Astrocyte (in vitro differentiated cells and primary cell): ENCODE results near the gene CTNNA2. TPM values are rescaled to one million over a fixed set of nuclear protein-coding genes. Genes with fewer than 3 reads are reported as not detected.

Experiments
- DNase-seq: peaks from one replicate; pipeline ENCODE4 v3.0.0-alpha.2; 2010; ENCODE audit warnings: low read depth
- FAIRE-seq: peaks from 2 replicates; lab custom pipeline; 2011; peaks lifted over from hg19 to GRCh38; lab: Jason Lieb, UNC
- H2AFZ ChIP-seq: 2 replicates; pipeline ENCODE4 v1.6.0; 2012; ENCODE audit warnings: low read depth, low read length, inconsistent platforms
- H3K27ac ChIP-seq: 2 replicates; pipeline ENCODE4 v1.5.1; 2011; ENCODE audit warnings: low read depth, low read length, inconsistent platforms
- H3K27me3 ChIP-seq: 2 replicates; pipeline ENCODE4 v1.6.0; 2011; ENCODE audit warnings: low read length, inconsistent platforms; ENCODE audit not compliant: insufficient read depth
- H3K36me3 ChIP-seq: 2 replicates; pipeline ENCODE4 v1.5.1; 2011; ENCODE audit warnings: low read length, inconsistent platforms; ENCODE audit not compliant: insufficient read depth
- H3K4me1 ChIP-seq: 2 replicates; pipeline ENCODE4 v1.5.1; 2011; ENCODE audit warnings: low read length, inconsistent platforms; ENCODE audit not compliant: insufficient read depth
- H3K4me2 ChIP-seq: 2 replicates; pipeline ENCODE4 v1.6.0; 2012; ENCODE audit warnings: low read length, inconsistent platforms
- H3K4me3 ChIP-seq: 2 replicates; pipeline ENCODE4 v1.5.1; 2011; ENCODE audit warnings: low read depth, mild to moderate bottlenecking, low read length, inconsistent platforms; ENCODE audit not compliant: insufficient read depth
- H3K79me2 ChIP-seq: 2 replicates; pipeline ENCODE4 v1.6.0; 2012; ENCODE audit warnings: mild to moderate bottlenecking, low read length, inconsistent platforms; ENCODE audit not compliant: insufficient read depth
- H3K9ac ChIP-seq: 2 replicates; pipeline ENCODE4 v1.6.0; 2012; ENCODE audit warnings: mild to moderate bottlenecking, low read length, inconsistent platforms
- H3K9me3 ChIP-seq: 2 replicates; pipeline ENCODE4 v1.5.1; 2012; ENCODE audit warnings: low read depth, mild to moderate bottlenecking, low read length, inconsistent platforms; ENCODE audit not compliant: insufficient read depth
- H4K20me1 ChIP-seq: 2 replicates; pipeline ENCODE4 v1.6.0; 2012; ENCODE audit warnings: low read length, inconsistent platforms; ENCODE audit not compliant: insufficient read depth
- H3K27ac Mint-ChIP-seq: one replicate; pipeline ENCODE4 v1.8.0; 2021; ENCODE audit warnings: mild to moderate bottlenecking, mixed read lengths; ENCODE audit not compliant: unreplicated experiment
- H3K27me3 Mint-ChIP-seq: one replicate; pipeline ENCODE4 v1.8.0; 2021; ENCODE audit warnings: low read depth, mixed read lengths; ENCODE audit not compliant: unreplicated experiment
- H3K36me3 Mint-ChIP-seq: one replicate; pipeline ENCODE4 v1.8.0; 2021; ENCODE audit warnings: low read depth, mixed read lengths; ENCODE audit not compliant: unreplicated experiment
- H3K4me1 Mint-ChIP-seq: one replicate; pipeline ENCODE4 v1.8.0; 2021; ENCODE audit warnings: low read depth, mixed read lengths; ENCODE audit not compliant: unreplicated experiment
- H3K4me3 Mint-ChIP-seq: one replicate; pipeline ENCODE4 v1.8.0; 2021; ENCODE audit warnings: mild to moderate bottlenecking, moderate library complexity, mixed read lengths; ENCODE audit not compliant: unreplicated experiment
- H3K9me3 Mint-ChIP-seq: one replicate; pipeline ENCODE4 v1.8.0; 2021; ENCODE audit warnings: mild to moderate bottlenecking, mixed read lengths; ENCODE audit not compliant: unreplicated experiment
- EZH2 ChIP-seq: IDR thresholded peaks from 2 replicates; pipeline ENCODE4 v1.6.1; 2012; ENCODE audit warnings: mild to moderate bottlenecking, low read length, inconsistent platforms; ENCODE audit not compliant: insufficient read depth
- total RNA-seq: library from RNA; stranded (reverse); gene quantifications from 2 replicates; pipeline ENCODE4 v1.2.1, GENCODE V29; 2021
- TF ChIP-seq, protein P1 (sequence below): IDR thresholded peaks from 2 replicates; pipeline ENCODE4 v1.5.1; 2011; ENCODE audit warnings: low read depth, mild to moderate bottlenecking, inconsistent platforms, low read length, moderate library complexity; ENCODE audit not compliant: insufficient read depth

CTNNA2 gene
- total RNA-seq, 1 donor from 2014 or later = 3.9 TPM

GRCh38 chr2:80393991-80394390 lies 881.1 kb downstream of the CTNNA2 start:
- Histone ChIP-seq H4K20me1 (no peaks in the 10 kb centered on the region), H2AFZ (no peak overlapping the region), H3K79me2 (no peaks in the 10 kb centered on the region), H3K4me2 (no peak overlapping the region), H3K4me1 (no peaks in the 10 kb centered on the region), H3K27me3 (no peaks in the 10 kb centered on the region), H3K4me3 (no peak overlapping the region), H3K9me3 (no peaks in the 10 kb centered on the region), H3K27ac (no peak overlapping the region), H3K9ac (no peak overlapping the region), H3K36me3 (no peaks in the 10 kb centered on the region)
- TF ChIP-seq, protein P1, sequence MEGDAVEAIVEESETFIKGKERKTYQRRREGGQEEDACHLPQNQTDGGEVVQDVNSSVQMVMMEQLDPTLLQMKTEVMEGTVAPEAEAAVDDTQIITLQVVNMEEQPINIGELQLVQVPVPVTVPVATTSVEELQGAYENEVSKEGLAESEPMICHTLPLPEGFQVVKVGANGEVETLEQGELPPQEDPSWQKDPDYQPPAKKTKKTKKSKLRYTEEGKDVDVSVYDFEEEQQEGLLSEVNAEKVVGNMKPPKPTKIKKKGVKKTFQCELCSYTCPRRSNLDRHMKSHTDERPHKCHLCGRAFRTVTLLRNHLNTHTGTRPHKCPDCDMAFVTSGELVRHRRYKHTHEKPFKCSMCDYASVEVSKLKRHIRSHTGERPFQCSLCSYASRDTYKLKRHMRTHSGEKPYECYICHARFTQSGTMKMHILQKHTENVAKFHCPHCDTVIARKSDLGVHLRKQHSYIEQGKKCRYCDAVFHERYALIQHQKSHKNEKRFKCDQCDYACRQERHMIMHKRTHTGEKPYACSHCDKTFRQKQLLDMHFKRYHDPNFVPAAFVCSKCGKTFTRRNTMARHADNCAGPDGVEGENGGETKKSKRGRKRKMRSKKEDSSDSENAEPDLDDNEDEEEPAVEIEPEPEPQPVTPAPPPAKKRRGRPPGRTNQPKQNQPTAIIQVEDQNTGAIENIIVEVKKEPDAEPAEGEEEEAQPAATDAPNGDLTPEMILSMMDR = no peak
- no peak for TF ChIP-seq EZH2
- Mint-ChIP-seq H3K36me3 (no peaks in the 10 kb centered on the region), H3K27ac (no peak overlapping the region), H3K9me3 (no peaks in the 10 kb centered on the region), H3K27me3 (no peaks in the 10 kb centered on the region), H3K4me3 (no peak overlapping the region), H3K4me1 (peaks cover 10% of the 10 kb centered on the region)
- DNase-seq = no peak
- no peak for FAIRE-seq

DNA sequence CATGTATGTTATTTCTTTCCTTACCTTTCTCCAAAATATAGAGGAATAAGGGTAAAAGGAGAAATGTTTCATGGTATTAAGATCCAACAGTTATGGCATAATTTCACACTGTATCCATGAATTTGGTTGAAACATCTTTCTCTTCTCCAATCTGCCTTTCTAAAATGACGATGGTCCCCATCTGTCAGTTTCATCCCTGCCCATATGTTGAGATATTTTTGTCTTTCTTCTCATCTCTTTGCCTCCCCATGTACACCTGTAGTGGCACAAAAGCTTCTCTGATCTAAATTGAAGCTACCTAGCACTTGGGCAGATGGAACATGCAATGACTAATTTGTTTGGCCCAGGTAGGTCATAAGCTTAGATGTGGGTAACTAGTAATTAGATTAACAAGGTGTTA lies 882.4 kb downstream of the CTNNA2 start:
- TF ChIP-seq, protein P1 = no peak
- no peak for TF ChIP-seq EZH2
- no peaks in the 10 kb centered on the region for H3K27me3 ChIP-seq
- H3K4me2 ChIP-seq = no peak overlapping the region
- H3K4me3 ChIP-seq = no peak overlapping the region
- H3K4me3 Mint-ChIP-seq = no peak overlapping the region
- H3K9ac ChIP-seq = no peak overlapping the region
- FAIRE-seq (no peak), DNase-seq (no peak)
- peaks cover 13% of the 10 kb centered on the region for H3K4me1 Mint-ChIP-seq
- H3K9me3 ChIP-seq = no peaks in the 10 kb centered on the region
- H4K20me1 ChIP-seq = no peaks in the 10 kb centered on the region
- H3K36me3 Mint-ChIP-seq = no peaks in the 10 kb centered on the region
- H2AFZ ChIP-seq = no peak overlapping the region
- no peaks in the 10 kb centered on the region for H3K79me2 ChIP-seq
- no peak overlapping the region for H3K27ac Mint-ChIP-seq
- no peaks in the 10 kb centered on the region for H3K4me1 ChIP-seq
- H3K36me3 ChIP-seq = no peaks in the 10 kb centered on the region
- no peak overlapping the region for H3K27ac ChIP-seq
- H3K9me3 Mint-ChIP-seq = no peaks in the 10 kb centered on the region
- no peaks in the 10 kb centered on the region for H3K27me3 Mint-ChIP-seq

GRCh38 chr2:80396276-80396675 lies 883.4 kb downstream of the CTNNA2 start:
- Histone ChIP-seq H3K27me3 (no peaks in the 10 kb centered on the region), H3K79me2 (no peaks in the 10 kb centered on the region), H3K27ac (no peak overlapping the region), H3K4me1 (no peaks in the 10 kb centered on the region), H3K4me3 (no peak overlapping the region), H3K4me2 (no peak overlapping the region), H3K9me3 (no peaks in the 10 kb centered on the region), H4K20me1 (no peaks in the 10 kb centered on the region), H3K36me3 (no peaks in the 10 kb centered on the region), H2AFZ (no peak overlapping the region), H3K9ac (no peak overlapping the region)
- no peaks in the 10 kb centered on the region for H3K36me3 Mint-ChIP-seq
- TF ChIP-seq, protein P1 = no peak
- TF ChIP-seq EZH2 = no peak
- FAIRE-seq (no peak), DNase-seq (no peak)
- no peak overlapping the region for H3K27ac Mint-ChIP-seq
- H3K27me3 Mint-ChIP-seq = no peaks in the 10 kb centered on the region
- peaks cover 13% of the 10 kb centered on the region for H3K4me1 Mint-ChIP-seq
- no peaks in the 10 kb centered on the region for H3K9me3 Mint-ChIP-seq
- H3K4me3 Mint-ChIP-seq = no peak overlapping the region
